Ishikawa (cell line): ENCODE results near the gene POLG2.

Experiments used
- CREB1 ChIP-seq: IDR thresholded peaks from 2 replicates; pipeline ENCODE4 v1.6.1; 2012; ENCODE audit warnings: low read depth
- EGR1 ChIP-seq: IDR thresholded peaks from 2 replicates; pipeline ENCODE4 v1.6.1; 2012
- EP300 ChIP-seq: IDR thresholded peaks from 2 replicates; pipeline ENCODE4 v1.6.1; 2012; ENCODE audit warnings: borderline replicate concordance
- FOXM1 ChIP-seq: IDR thresholded peaks from 2 replicates; pipeline ENCODE4 v1.6.1; 2012; ENCODE audit warnings: low read depth, borderline replicate concordance
- MAX ChIP-seq: IDR thresholded peaks from 2 replicates; pipeline ENCODE4 v1.6.1; 2012
- NFIC ChIP-seq: IDR thresholded peaks from 2 replicates; pipeline ENCODE4 v1.6.1; 2012
- RAD21 ChIP-seq: IDR thresholded peaks from 2 replicates; pipeline ENCODE4 v1.6.1; 2012; ENCODE audit warnings: low read depth
- REST ChIP-seq: IDR thresholded peaks from 2 replicates; pipeline ENCODE4 v1.6.1; 2012; ENCODE audit warnings: low read depth, mild to moderate bottlenecking
- TCF12 ChIP-seq: IDR thresholded peaks from 2 replicates; pipeline ENCODE4 v1.6.1; 2012; ENCODE audit warnings: low read depth

- TF ChIP-seq RAD21 = no peak
- TF ChIP-seq CREB1 = no peak
- no peak for TF ChIP-seq EGR1
- TF ChIP-seq REST = no peak
- no peak for TF ChIP-seq MAX
- no peak for TF ChIP-seq FOXM1
- TF ChIP-seq TCF12 = no peak
- no peak for TF ChIP-seq NFIC
- no peak for TF ChIP-seq EP300
Observed at GRCh38 chr17:64459284-64459747, 37.5 kb downstream of the POLG2 start.
